Neural cell (in vitro differentiated cells): Measurements from ENCODE around the gene C4BPA.

Experiments
- CTCF ChIP-seq: fragments of 450-650 bp; IDR thresholded peaks from 2 replicates; pipeline ENCODE4 v1.5.1; 2014; ENCODE audit warnings: antibody characterized with exemption, mild to moderate bottlenecking, moderate library complexity; ENCODE audit not compliant: poor library complexity, severe bottlenecking
- EP300 ChIP-seq: fragments of 450-650 bp; conservative IDR thresholded peaks from 2 replicates; pipeline ENCODE4 v1.6.1; 2014; ENCODE audit warnings: antibody characterized with exemption, mild to moderate bottlenecking, moderate library complexity; ENCODE audit not compliant: poor library complexity, severe bottlenecking
- EZH2 ChIP-seq: fragments of 200-600, 300-800 bp; shearing (Covaris generic), sonication (generic); IDR thresholded peaks from 2 replicates; pipeline ENCODE4 v1.6.1; 2014; ENCODE audit warnings: antibody characterized with exemption, low read length, borderline replicate concordance, mild to moderate bottlenecking; ENCODE audit not compliant: insufficient read depth, poor library complexity, severe bottlenecking
- MXI1 ChIP-seq: fragments of 450-650 bp; conservative IDR thresholded peaks from 2 replicates; pipeline ENCODE4 v1.6.1; 2014; ENCODE audit warnings: antibody characterized with exemption, mild to moderate bottlenecking; ENCODE audit not compliant: poor library complexity, severe bottlenecking
- REST ChIP-seq: IDR thresholded peaks from 2 replicates; pipeline ENCODE4 v1.6.1; 2012; ENCODE audit warnings: borderline replicate concordance

GRCh38 chr1:207172321-207172720 is 68.3 kb downstream of the C4BPA start:
- TF ChIP-seq REST (no peak), CTCF (no peak), EP300 (no peak), MXI1 (no peak), EZH2 (no peak)
